HepG2 (cell line): ENCODE results near the gene PRRG3.

Experiments used
- GABPB1 ChIP-seq: IDR thresholded peaks from 2 replicates; pipeline ENCODE4 v1.6.1; 2016; ENCODE audit warnings: mild to moderate bottlenecking, missing genetic modification reagents, moderate library complexity, missing compliant biosample characterization
- ZNF18 ChIP-seq: sonication (generic); formaldehyde crosslinking; IDR thresholded peaks from 2 replicates; pipeline ENCODE4 v1.8.0; 2022; ENCODE audit warnings: mild to moderate bottlenecking, missing genetic modification reagents; ENCODE audit not compliant: insufficient replicate concordance
- ZNF572 ChIP-seq: sonication (generic); formaldehyde crosslinking; IDR thresholded peaks from 2 replicates; pipeline ENCODE4 v1.5.1; 2020; ENCODE audit warnings: mild to moderate bottlenecking, missing genetic modification reagents
- ZNF687 ChIP-seq: sonication (generic); formaldehyde crosslinking; IDR thresholded peaks from 2 replicates; pipeline ENCODE4 v1.5.1; 2020; ENCODE audit warnings: mild to moderate bottlenecking, missing genetic modification reagents, moderate library complexity

- TF ChIP-seq ZNF687 (no peak), GABPB1 (CRISPR knock-in tag) (no peak), ZNF18 (CRISPR knock-in tag) (no peak), ZNF572 (CRISPR knock-in tag) (no peak)
These were observed 28.0 kb downstream of the PRRG3 start for GRCh38 chrX:151723156-151723760.
